Measurements from ENCODE around the gene RNF11.

Gene RNF11

DNA sequence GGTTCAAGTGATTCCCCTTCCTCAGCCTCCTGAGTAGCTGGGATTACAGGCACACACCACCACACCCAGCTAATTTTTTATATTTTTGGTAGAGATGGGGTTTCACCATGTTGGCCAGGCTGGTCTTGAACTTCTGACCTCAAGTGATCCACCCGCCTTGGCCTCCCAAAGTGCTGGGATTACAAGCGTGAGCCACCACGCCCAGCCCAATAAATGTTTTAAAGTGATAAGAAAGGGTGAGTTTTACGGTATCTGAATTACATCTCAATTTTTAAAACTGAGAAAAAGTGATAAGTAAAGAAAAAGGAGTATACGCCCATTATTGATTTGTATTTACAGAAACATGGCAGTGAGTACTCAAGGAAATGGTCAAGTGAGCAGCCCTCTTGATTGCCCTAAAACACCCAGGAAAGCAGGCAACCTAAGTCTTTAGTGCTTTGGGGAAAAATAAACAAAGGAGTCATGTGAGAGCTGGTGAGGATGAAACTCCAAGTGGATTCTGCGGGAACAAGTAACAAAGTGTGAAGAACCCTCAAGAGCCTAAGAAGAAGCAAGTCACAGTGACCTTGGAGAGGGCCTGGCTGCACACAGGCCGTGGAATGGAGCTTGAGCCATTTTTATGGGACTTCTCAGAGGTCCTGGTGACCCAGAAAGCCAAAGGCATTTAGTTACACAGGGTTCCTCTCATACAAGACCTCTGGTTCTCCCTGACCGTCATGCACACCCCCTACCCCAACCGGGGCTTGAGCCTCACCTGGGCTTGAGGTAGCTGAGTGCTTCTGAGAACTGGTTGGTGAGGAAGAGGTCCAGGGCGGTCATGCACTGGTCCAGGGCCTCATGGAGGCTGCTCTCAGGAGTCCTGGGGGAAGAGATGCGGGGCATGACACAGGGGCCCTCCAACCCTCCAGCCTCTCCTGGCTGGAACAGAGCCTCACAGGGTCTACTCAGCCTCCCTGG, 85.2 kb downstream of the RNF11 start:
- Histone ChIP-seq H3K27me3 (ENCODE audit: insufficient read depth, low read length) (peaks cover 8% of the 10 kb centered on the region), H3K36me3 (ENCODE audit: insufficient read depth, low read length) (no peaks in the 10 kb centered on the region), H3K4me3 (ENCODE audit: low read length) (no peak overlapping the region), H3K9me3 (ENCODE audit: low read length) (no peaks in the 10 kb centered on the region), H3K4me1 (ENCODE audit: insufficient read depth, low read length) (no peaks in the 10 kb centered on the region), H2AFZ (ENCODE audit: low read depth, low read length) (no peak overlapping the region)

GRCh38 chr1:51321924-51322280, 85.8 kb downstream of the RNF11 start:
- Histone ChIP-seq H2AFZ (ENCODE audit: low read depth, low read length) (no peak overlapping the region), H3K4me3 (ENCODE audit: low read length) (no peak overlapping the region), H3K4me1 (ENCODE audit: insufficient read depth, low read length) (no peaks in the 10 kb centered on the region)

GRCh38 chr1:51322417-51323101, 86.5 kb downstream of the RNF11 start:
- Histone ChIP-seq H3K9me3 (ENCODE audit: low read length) (no peaks in the 10 kb centered on the region), H3K4me3 (ENCODE audit: low read length) (no peak overlapping the region), H3K4me1 (ENCODE audit: insufficient read depth, low read length) (no peaks in the 10 kb centered on the region), H3K27me3 (ENCODE audit: insufficient read depth, low read length) (peaks cover 10% of the 10 kb centered on the region), H3K36me3 (ENCODE audit: insufficient read depth, low read length) (no peaks in the 10 kb centered on the region), H2AFZ (ENCODE audit: low read depth, low read length) (no peak overlapping the region)

More at GRCh38 chr1:51321924-51322280, 85.8 kb downstream of the RNF11 start:
- no peaks in the 10 kb centered on the region for H3K36me3 ChIP-seq (ENCODE audit: insufficient read depth, low read length)
- peaks cover 10% of the 10 kb centered on the region for H3K27me3 ChIP-seq (ENCODE audit: insufficient read depth, low read length)
- H3K9me3 ChIP-seq (ENCODE audit: low read length): no peaks in the 10 kb centered on the region
